Measurements from ENCODE around the gene ZNF136.

Gene ZNF136

GRCh38 chr19:12162882-12163806 is at the start of gene ZNF136:
TSS of gene ZNF136 (plus strand) at chr19:12163096. CDS start at chr19:12163204, 108 bp downstream.
- DNase-seq, result peak; percentile 91

- DNase-seq, result no peak
Observed at GRCh38 chr19:12113121-12113520, 49.8 kb upstream of the ZNF136 start.

- no peak for DNase-seq
Observed at GRCh38 chr19:12117201-12117970, 45.5 kb upstream of the ZNF136 start.

- DNase-seq, result no peak
Observed at GRCh38 chr19:12126707-12127106, 36.2 kb upstream of the ZNF136 start.

GRCh38 chr19:12133069-12133468 is 29.8 kb upstream of the ZNF136 start:
- DNase-seq, result no peak

- DNase-seq, result no peak
Observed at GRCh38 chr19:12137221-12137940, 25.5 kb upstream of the ZNF136 start.

GRCh38 chr19:12139269-12139668 is 23.6 kb upstream of the ZNF136 start:
- DNase-seq, result no peak

GRCh38 chr19:12139885-12140544 is 22.9 kb upstream of the ZNF136 start, which contains the start of gene ZNF20:
TSS of gene ZNF20 (minus strand) at chr19:12140350. CDS start at chr19:12140182, 168 bp downstream.
- DNase-seq, result peak; percentile 85

GRCh38 chr19:12140545-12141404 is 22.1 kb upstream of the ZNF136 start:
- peak; percentile 62 for DNase-seq

- no peak for DNase-seq
Observed at GRCh38 chr19:12141405-12141736, 21.5 kb upstream of the ZNF136 start.

GRCh38 chr19:12145348-12145747 is 17.5 kb upstream of the ZNF136 start:
- DNase-seq, result no peak

GRCh38 chr19:12155324-12155860 is 7.5 kb upstream of the ZNF136 start:
- no peak for DNase-seq

GRCh38 chr19:12156223-12157058 is 6.5 kb upstream of the ZNF136 start, which contains the start of gene ZNF625:
TSS of gene ZNF625 (minus strand) at chr19:12156734. CDS start at chr19:12156558, 176 bp downstream.
- DNase-seq, result peak; percentile 92

GRCh38 chr19:12159773-12160414 is 3.0 kb upstream of the ZNF136 start:
- no peak for DNase-seq

- no peak for DNase-seq
Observed at GRCh38 chr19:12162513-12162881, 399 bp upstream of the ZNF136 start.

GRCh38 chr19:12163826-12164225 is 930 bp downstream of the ZNF136 start:
- DNase-seq, result no peak

GRCh38 chr19:12166626-12167025 is 3.7 kb downstream of the ZNF136 start:
- DNase-seq, result no peak

GRCh38 chr19:12180377-12180776 is 17.5 kb downstream of the ZNF136 start:
- DNase-seq, result no peak

GRCh38 chr19:12187625-12188024 is 24.7 kb downstream of the ZNF136 start:
- DNase-seq, result no peak
